HepG2 (cell line): ENCODE results near the gene POLL. TPM values are rescaled to one million over a fixed set of nuclear protein-coding genes. Genes with fewer than 3 reads are reported as not detected.

Source experiments
- CREBL2 ChIP-seq: sonication (generic); formaldehyde crosslinking; IDR thresholded peaks from 2 replicates; pipeline ENCODE4 v1.8.1; 2023; ENCODE audit warnings: missing genetic modification reagents, mild to moderate bottlenecking, borderline replicate concordance
- HNRNPLL ChIP-seq: fragments of 200-400 bp; formaldehyde crosslinking; IDR thresholded peaks from 2 replicates; pipeline ENCODE4 v1.6.1; 2017; ENCODE audit warnings: mild to moderate bottlenecking, low read depth, low read length; ENCODE audit not compliant: poor library complexity, severe bottlenecking
- IRF9 ChIP-seq: sonication (generic); formaldehyde crosslinking; IDR thresholded peaks from 2 replicates; pipeline ENCODE4 v1.8.0; 2022; ENCODE audit warnings: missing genetic modification reagents, mild to moderate bottlenecking, borderline replicate concordance
- NR3C1 ChIP-seq: sonication (generic); formaldehyde crosslinking; IDR thresholded peaks from 2 replicates; pipeline ENCODE4 v1.4.0; 2020; ENCODE audit warnings: missing genetic modification reagents
- POGZ ChIP-seq: sonication (generic); formaldehyde crosslinking; IDR thresholded peaks from 2 replicates; pipeline ENCODE4 v1.4.0; 2020; ENCODE audit warnings: mild to moderate bottlenecking, missing genetic modification reagents
- RBFOX2 ChIP-seq: fragments of 200-400 bp; formaldehyde crosslinking; IDR thresholded peaks from 2 replicates; pipeline ENCODE4 v1.6.1; 2017; ENCODE audit warnings: low read depth, mild to moderate bottlenecking, low read length
- SP5 ChIP-seq: IDR thresholded peaks from 2 replicates; pipeline ENCODE4 v1.6.1; 2016; ENCODE audit warnings: low read depth, borderline replicate concordance
- USF2 ChIP-seq, 2 experiments: sonication (generic) in 1 of 2; formaldehyde crosslinking in 1 of 2; IDR thresholded peaks; 2 replicates each; pipeline versions ENCODE4 v1.5.1 to v1.6.1; 2011 to 2020; ENCODE audit warnings: borderline replicate concordance in 1 of 2, low read depth in 1 of 2, low read length in 1 of 2, mild to moderate bottlenecking in 1 of 2, missing genetic modification reagents in 1 of 2, moderate library complexity in 1 of 2
- ZBTB1 ChIP-seq: sonication (generic); formaldehyde crosslinking; IDR thresholded peaks from 2 replicates; pipeline ENCODE4 v1.4.0; 2020; ENCODE audit warnings: missing genetic modification reagents, borderline replicate concordance
- ZBTB7B ChIP-seq: sonication (generic); formaldehyde crosslinking; IDR thresholded peaks from 2 replicates; pipeline ENCODE4 v1.4.0; 2020; ENCODE audit warnings: missing genetic modification reagents
- ZFYVE20 ChIP-seq: sonication (generic); formaldehyde crosslinking; IDR thresholded peaks from 2 replicates; pipeline ENCODE4 v1.8.0; 2023; ENCODE audit warnings: low read depth, mild to moderate bottlenecking, moderate library complexity, missing genetic modification reagents, borderline replicate concordance
- ZNF12 ChIP-seq: sonication (generic); formaldehyde crosslinking; IDR thresholded peaks from 2 replicates; pipeline ENCODE4 v1.5.0; 2020; ENCODE audit warnings: missing genetic modification reagents
- ZNF260 ChIP-seq: sonication (generic); formaldehyde crosslinking; IDR thresholded peaks from 2 replicates; pipeline ENCODE4 v1.4.0; 2020; ENCODE audit warnings: missing genetic modification reagents, low read depth, mild to moderate bottlenecking, borderline replicate concordance
- ZNF792 ChIP-seq: IDR thresholded peaks from 2 replicates; pipeline ENCODE4 v1.6.1; 2016
- polyA plus RNA-seq, 8 experiments: library from polyadenylated mRNA; depleted of rRNA in 3 of 8; stranded (reverse) in 7 of 8; unstranded in 1 of 8; fragments of >200 nt; fragmentation: Illumina TruSeq in 4 of 8; extraction: Trizol in 4 of 8; gene quantifications; 2 replicates each; pipeline versions ENCODE4 v1.2.1 to v1.2.3, GENCODE V29; 2011 to 2016; ENCODE audit warnings: low read depth in 4 of 8, missing spikeins in 1 of 8, mixed read lengths in 1 of 8; ENCODE audit not compliant: insufficient read depth in 1 of 8
- total RNA-seq, 5 experiments: library from RNA; depleted of rRNA; stranded (reverse); fragments of >200 nt; fragmentation: Illumina TruSeq; extraction: Trizol; gene quantifications; 2 replicates each; pipeline ENCODE4 v1.2.3, GENCODE V29; 2016; ENCODE audit warnings: low read depth in 1 of 5
- TF ChIP-seq, protein P1 (sequence below): IDR thresholded peaks from 2 replicates; pipeline ENCODE4 v1.6.1; 2016; ENCODE audit warnings: missing compliant biosample characterization, missing genetic modification reagents, borderline replicate concordance
- TF ChIP-seq, protein P2 (sequence below): IDR thresholded peaks from 2 replicates; pipeline ENCODE4 v1.6.1; 2016; ENCODE audit warnings: low read depth
- TF ChIP-seq, protein P3 (sequence below): sonication (generic); formaldehyde crosslinking; IDR thresholded peaks from 2 replicates; pipeline ENCODE4 v1.4.0; 2020; ENCODE audit warnings: missing genetic modification reagents

The POLL gene
- total and polyA plus RNA-seq, 2 of the 13 experiments (the other 11 are each of a cell fraction or from before 2014, with no cell fraction given), result 13.8 to 19.1 TPM

DNA sequence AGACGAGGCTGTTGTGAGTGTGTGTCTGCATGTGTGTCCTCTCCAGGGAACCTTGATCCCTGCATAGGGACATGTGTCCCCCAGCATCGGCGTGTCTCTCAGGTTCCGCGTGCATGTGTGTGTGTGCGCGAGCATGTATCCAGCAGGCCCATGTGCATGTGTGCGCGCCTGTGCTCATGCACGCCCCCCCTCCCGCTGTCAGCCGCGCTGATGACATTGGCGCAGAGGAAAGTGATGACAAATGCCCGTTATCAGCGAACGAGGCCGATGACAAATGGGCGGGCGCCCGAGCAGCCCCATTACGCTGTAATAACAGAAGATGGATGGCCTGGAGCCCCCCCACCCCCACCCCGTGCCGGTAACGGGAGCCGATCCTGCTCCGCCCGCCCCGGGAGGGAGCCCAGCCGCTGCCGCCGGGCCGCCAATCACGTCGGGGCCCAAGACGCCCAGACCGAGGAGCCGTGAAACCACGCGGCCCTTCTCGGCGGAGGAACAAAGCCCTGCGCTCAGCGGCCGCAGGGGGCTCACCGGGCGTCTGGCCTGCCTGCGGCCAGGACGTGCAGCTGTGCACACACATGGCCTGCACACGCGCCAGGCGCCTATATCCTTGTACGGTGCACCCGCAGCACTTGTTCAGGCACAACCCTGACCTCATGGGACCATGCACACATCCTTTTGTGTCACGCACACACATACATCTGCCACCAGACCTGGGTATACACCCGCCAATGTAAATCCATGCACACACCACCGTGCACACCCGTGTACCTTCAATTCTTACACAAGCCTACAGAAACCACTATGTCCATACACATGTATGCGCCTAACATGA, 21.5 kb downstream of the POLL start (continued):
- TF ChIP-seq, protein P1, sequence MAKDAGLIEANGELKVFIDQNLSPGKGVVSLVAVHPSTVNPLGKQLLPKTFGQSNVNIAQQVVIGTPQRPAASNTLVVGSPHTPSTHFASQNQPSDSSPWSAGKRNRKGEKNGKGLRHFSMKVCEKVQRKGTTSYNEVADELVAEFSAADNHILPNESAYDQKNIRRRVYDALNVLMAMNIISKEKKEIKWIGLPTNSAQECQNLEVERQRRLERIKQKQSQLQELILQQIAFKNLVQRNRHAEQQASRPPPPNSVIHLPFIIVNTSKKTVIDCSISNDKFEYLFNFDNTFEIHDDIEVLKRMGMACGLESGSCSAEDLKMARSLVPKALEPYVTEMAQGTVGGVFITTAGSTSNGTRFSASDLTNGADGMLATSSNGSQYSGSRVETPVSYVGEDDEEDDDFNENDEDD (CRISPR knock-in tag), result no peak
- TF ChIP-seq ZBTB7B (CRISPR knock-in tag) (peak; percentile 52; the same call in 1 of the 2 replicates), IRF9 (CRISPR knock-in tag) (no peak), ZFYVE20 (CRISPR knock-in tag) (no peak), POGZ (no peak), ZBTB1 (no peak), ZNF792 (CRISPR knock-in tag) (no peak), NR3C1 (no peak), ZNF12 (CRISPR knock-in tag) (no peak), RBFOX2 (peak; percentile 20; the same call in 1 of the 2 replicates), HNRNPLL (peak; percentile 52), ZNF260 (CRISPR knock-in tag) (no peak), CREBL2 (CRISPR knock-in tag) (no peak), USF2 (IDR thresholded peaks at IDR 0.05; ENCODE audit: low read depth, low read length) (no peak), USF2 (CRISPR knock-in tag; IDR thresholded peaks at IDR 0.05; ENCODE audit: borderline replicate concordance) (no peak), SP5 (CRISPR knock-in tag) (no peak)
- TF ChIP-seq, protein P2, sequence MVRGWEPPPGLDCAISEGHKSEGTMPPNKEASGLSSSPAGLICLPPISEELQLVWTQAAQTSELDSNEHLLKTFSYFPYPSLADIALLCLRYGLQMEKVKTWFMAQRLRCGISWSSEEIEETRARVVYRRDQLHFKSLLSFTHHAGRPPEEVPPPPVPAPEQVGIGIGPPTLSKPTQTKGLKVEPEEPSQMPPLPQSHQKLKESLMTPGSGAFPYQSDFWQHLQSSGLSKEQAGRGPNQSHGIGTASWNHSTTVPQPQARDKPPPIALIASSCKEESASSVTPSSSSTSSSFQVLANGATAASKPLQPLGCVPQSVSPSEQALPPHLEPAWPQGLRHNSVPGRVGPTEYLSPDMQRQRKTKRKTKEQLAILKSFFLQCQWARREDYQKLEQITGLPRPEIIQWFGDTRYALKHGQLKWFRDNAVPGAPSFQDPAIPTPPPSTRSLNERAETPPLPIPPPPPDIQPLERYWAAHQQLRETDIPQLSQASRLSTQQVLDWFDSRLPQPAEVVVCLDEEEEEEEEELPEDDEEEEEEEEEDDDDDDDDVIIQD (CRISPR knock-in tag), result no peak
- TF ChIP-seq, protein P3, sequence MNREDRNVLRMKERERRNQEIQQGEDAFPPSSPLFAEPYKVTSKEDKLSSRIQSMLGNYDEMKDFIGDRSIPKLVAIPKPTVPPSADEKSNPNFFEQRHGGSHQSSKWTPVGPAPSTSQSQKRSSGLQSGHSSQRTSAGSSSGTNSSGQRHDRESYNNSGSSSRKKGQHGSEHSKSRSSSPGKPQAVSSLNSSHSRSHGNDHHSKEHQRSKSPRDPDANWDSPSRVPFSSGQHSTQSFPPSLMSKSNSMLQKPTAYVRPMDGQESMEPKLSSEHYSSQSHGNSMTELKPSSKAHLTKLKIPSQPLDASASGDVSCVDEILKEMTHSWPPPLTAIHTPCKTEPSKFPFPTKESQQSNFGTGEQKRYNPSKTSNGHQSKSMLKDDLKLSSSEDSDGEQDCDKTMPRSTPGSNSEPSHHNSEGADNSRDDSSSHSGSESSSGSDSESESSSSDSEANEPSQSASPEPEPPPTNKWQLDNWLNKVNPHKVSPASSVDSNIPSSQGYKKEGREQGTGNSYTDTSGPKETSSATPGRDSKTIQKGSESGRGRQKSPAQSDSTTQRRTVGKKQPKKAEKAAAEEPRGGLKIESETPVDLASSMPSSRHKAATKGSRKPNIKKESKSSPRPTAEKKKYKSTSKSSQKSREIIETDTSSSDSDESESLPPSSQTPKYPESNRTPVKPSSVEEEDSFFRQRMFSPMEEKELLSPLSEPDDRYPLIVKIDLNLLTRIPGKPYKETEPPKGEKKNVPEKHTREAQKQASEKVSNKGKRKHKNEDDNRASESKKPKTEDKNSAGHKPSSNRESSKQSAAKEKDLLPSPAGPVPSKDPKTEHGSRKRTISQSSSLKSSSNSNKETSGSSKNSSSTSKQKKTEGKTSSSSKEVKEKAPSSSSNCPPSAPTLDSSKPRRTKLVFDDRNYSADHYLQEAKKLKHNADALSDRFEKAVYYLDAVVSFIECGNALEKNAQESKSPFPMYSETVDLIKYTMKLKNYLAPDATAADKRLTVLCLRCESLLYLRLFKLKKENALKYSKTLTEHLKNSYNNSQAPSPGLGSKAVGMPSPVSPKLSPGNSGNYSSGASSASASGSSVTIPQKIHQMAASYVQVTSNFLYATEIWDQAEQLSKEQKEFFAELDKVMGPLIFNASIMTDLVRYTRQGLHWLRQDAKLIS (CRISPR knock-in tag), result no peak
